OCI-LY3 (cell line): ENCODE data around the gene NPIPA1.
"Not testable (repeated sequence)": the region's sequence is repeated elsewhere in the genome, so short reads cannot be mapped to it uniquely, and the experiment has no call there.

Source experiments
- EZH2phosphoT487 ChIP-seq: fragments of 200-600 bp; shearing (Covaris generic); IDR thresholded peaks from 2 replicates; pipeline ENCODE4 v1.6.1; 2018; ENCODE audit warnings: antibody characterized with exemption, mixed run types, low read depth
- TF ChIP-seq, protein P1 (sequence below): fragments of 200-600, 300-600 bp; sonication (generic); IDR thresholded peaks from 2 replicates; pipeline ENCODE4 v1.5.1; 2014; ENCODE audit warnings: antibody characterized with exemption, low read length, low read depth

DNA sequence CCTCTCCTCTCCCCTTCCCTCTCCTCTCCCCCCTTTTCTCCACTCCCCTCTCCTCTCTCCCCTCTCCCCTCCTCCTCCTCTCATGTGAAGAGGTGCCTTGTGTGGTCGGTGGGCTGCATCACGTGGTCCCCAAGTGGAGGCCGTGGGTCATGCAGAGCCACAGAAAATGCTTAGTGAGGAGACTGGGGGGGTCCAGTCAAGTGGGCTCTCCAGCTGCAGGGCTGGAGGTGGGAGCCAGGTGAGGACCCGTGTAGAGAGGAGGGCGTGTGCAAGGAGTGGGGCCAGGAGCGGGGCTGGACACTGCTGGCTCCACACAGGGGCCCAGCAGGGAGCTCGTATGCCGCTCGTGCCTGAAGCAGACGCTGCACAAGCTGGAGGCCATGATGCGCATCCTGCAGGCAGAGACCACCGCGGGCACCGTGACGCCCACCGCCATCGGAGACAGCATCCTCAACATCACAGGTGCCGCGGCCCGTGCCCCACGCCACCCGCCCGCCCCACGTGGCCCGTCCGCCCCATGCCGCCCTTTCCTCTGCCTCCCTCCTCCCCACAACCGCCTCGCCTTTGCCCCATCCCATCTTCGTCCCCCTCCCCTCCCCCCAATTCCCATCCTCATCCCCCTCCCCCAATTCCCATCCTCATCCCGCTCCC lies 9.1 kb upstream of the NPIPA1 start:
- TF ChIP-seq EZH2phosphoT487, result not testable (repeated sequence)
- TF ChIP-seq, protein P1, sequence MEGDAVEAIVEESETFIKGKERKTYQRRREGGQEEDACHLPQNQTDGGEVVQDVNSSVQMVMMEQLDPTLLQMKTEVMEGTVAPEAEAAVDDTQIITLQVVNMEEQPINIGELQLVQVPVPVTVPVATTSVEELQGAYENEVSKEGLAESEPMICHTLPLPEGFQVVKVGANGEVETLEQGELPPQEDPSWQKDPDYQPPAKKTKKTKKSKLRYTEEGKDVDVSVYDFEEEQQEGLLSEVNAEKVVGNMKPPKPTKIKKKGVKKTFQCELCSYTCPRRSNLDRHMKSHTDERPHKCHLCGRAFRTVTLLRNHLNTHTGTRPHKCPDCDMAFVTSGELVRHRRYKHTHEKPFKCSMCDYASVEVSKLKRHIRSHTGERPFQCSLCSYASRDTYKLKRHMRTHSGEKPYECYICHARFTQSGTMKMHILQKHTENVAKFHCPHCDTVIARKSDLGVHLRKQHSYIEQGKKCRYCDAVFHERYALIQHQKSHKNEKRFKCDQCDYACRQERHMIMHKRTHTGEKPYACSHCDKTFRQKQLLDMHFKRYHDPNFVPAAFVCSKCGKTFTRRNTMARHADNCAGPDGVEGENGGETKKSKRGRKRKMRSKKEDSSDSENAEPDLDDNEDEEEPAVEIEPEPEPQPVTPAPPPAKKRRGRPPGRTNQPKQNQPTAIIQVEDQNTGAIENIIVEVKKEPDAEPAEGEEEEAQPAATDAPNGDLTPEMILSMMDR, result not testable (repeated sequence)
